HPDE6-E6E7 (cell line): ENCODE results near the gene LRP2.

Experiments used
- DNase-seq: peaks from one replicate; pipeline ENCODE4 v3.0.0; 2011; ENCODE audit warnings: missing footprints; ENCODE audit errors: extremely low spot score

Gene LRP2

DNA sequence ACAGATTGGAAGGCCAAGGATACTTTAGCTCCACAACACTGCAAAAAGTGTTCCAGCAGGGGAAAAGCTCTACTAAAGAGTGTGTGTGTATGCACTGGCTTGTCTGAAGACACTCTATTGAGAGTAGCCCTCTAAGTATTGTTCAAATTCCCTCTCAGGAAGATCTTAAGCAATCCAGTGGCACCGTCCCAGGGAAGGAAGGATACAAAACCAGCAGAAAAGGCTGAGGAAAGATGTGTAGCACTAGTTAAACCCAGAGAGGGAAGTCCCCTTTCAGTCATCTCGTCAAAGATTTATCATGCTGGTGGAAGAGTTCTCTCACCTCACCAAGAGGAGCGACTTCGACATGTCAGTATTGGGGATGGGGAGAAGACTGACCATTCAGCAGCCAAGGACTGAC is 242.5 kb downstream of the LRP2 start:
- DNase-seq = no peak

DNA sequence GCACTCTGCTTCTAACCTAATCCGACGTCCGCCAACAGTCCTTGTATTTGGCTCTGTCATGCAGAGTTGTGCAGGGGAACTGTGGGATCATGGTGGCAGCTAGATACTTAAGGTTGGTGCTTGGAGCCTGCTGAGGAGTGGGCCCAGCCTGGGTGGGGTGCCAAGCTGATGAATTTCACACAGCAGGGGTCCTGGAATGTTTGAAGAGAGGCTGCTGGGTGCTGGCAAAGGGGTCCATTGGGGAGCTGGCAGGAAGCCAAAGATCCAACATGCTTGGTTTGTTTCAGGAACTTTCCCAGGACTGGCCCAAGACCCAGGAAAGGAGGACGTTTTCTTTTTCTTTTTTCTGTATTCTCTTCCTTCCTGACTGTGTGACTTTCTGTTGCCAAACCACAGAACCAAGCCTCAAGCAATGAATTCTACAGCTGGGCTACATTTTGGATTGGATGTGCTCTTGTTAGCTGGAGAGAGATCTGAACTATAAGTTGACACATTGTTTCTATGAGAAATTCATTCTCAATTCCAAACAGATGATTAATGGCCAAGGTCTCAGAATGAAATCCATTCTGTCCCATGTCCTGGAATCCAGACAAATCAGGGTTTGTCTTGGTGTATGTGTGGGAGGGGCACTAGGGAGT is 243.1 kb downstream of the LRP2 start:
- DNase-seq = no peak

DNA sequence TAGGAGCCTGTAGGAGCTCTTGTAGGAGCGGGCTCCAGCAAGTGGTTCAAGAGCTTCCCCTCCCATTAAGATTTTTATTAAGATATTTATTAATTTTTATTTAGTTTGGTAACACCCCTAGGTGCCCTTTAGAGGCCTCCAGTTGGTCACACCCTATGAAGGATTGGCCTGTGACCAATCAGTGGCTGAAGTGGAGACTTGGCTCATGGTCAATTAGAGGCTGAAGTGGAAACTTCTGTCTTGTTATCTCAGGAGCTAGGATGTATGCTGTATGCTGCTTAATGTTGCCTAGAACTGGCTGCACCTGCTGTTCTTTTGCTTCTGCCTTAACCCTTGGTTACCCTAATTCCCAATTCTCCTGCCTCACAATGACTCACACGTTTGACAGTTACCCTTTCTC is 244.3 kb downstream of the LRP2 start:
- DNase-seq = no peak

DNA sequence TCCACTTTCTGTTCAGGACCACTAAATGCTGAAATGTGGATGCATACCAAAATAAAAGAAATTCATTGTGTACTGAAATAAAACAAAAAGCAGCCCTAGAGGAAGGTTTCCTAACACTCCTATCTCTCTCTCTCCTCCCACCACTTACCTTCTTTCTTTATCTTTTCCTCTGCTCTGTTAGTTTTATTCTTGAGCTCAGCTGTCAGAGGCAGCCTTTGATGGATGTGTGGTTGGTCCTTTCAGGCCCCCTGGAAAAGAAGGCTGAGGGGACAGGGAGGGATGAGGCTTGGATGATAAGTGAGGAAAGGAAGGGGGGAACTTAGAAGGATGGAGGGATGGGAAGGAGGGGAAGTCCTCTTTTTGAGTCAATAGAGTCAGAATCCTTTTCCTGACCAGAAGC is 245.3 kb downstream of the LRP2 start:
- no peak for DNase-seq

DNA sequence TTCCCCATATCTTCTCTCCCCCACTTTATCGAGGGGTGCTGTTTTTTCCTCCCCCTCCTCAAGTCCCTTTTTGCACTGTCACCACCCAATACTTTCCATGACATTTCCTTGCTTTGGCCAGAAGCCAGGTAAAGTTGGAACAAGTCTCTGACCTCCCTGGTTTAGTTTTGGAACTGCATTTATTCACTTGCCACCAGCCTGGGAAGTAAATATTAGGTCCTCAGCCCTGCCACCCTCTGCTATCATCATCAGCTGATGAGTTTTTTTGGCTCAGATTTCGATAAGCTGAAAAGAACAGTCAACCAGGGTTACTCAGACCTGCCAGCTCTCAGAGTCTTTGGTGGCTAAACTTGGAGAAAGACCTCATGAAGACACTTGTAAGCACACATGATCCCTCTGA is 246.0 kb downstream of the LRP2 start:
- no peak for DNase-seq

DNA sequence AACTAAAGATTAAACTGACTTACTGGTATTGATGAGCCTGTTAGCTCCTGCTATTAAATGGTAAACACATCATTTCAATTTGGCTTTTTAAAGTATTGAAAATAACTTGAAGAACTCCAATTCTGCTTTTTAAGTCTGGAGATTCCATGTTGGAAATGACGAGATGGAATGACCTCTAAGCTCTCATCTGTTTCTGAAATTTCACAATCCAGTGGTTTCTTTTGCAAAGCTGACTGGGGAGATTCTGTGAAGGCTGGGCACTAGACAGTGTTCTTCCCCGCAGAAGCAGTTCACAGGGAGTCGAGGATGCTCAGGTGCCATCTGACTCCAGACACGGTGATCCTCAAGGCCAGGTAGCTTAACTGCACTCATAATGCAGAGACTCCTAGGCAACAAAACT is 248.3 kb downstream of the LRP2 start:
- DNase-seq = no peak

DNA sequence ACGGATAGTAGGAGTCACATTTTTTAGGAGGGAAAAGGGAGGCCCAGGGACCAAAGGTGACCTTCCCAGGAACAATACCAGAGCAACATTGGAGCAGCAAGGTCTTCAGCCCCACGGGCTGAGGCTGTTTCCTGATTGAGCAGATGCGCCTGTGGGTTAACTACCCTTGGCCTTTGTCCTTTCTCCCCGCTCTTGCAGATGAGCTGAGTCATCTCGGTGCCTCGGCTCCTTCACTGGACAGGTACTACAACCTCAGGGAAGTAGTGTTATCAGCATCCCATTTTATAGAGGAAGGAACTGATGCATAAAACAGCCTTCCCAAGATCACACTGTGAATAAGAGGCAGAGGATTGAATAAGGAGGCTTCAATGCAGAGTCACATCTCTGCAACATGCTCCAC is 249.5 kb downstream of the LRP2 start:
- DNase-seq = no peak

DNA sequence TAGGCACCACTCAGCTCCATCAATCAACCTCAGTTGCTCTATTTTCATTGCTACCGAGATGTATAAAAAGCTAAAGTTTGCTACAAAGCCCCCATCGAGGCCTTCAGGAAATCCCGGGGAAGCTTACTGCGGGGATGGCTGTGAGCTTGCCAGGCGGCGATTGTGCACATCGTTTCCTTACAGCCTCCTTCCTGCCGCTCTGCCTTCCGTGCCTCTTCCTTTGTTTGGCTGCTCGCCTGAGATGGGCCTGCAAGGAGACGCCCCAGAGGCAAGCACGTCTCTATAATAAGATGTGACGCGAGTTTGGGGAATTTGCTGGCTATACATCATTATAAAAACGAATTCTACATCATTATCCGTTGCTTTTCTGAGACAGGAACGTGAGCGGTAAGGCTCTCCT is 251.4 kb downstream of the LRP2 start:
- no peak for DNase-seq

DNA sequence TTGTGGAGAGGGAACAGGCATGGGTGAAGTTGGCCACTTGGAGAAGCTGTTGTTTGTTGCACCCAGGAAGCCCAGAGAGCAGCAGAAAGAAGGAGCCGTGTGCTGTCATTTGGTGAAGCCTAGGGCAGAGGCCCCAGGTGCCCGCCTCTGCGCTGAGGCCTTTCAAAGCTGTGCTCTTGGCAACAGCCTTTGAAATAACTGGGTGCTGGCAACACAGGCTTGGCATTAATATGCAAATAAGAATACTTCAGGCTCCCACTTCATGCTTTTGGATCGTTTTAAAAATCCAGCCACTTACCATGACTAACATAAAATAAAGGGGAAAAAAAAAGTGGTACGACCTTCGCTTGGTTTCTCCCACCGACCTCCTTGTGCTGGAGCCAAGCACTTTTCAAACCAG is 251.9 kb downstream of the LRP2 start:
- no peak for DNase-seq

DNA sequence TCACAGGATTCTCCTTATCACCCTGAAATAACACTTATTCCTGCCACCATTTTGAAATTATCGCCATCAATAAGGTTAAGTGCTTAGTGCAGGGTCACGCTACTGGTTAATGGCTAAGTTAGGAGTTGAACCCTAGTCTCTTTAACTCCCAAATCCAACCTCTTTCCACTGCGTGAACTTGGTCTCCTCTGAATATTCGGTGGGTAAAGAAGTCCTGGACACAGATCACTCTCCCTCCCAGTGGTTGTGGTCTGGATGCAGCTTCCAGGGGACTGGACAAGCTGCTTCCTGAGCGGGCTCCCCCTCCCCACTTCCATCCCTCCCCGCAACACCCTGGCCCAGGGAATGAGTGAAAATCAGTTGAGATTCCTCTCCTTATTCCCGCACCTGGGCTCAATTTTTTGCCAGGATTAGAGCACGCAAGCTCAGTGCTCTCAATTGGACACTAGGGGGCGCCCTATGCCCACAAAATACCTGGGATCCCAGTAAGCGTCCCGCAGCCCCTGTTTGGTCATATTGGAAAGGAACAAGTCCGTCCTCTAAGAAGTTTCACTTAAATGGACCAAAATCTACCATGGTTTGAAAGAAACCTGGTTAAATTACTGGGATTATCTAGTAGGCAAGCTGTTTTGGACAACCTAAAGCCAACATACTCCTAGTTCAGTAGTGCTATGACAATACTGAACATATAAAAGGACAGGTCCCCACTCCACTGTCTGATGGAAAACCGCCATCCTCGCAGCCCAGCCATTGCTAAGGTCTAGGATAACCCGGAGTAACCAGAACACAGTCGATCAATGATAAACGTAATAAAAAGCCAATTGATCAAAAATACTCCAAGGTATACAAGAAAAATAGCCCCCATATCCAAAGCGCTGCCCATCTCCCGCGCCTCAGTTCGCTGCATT is 252.6 kb downstream of the LRP2 start:
- DNase-seq = peak; percentile 67

DNA sequence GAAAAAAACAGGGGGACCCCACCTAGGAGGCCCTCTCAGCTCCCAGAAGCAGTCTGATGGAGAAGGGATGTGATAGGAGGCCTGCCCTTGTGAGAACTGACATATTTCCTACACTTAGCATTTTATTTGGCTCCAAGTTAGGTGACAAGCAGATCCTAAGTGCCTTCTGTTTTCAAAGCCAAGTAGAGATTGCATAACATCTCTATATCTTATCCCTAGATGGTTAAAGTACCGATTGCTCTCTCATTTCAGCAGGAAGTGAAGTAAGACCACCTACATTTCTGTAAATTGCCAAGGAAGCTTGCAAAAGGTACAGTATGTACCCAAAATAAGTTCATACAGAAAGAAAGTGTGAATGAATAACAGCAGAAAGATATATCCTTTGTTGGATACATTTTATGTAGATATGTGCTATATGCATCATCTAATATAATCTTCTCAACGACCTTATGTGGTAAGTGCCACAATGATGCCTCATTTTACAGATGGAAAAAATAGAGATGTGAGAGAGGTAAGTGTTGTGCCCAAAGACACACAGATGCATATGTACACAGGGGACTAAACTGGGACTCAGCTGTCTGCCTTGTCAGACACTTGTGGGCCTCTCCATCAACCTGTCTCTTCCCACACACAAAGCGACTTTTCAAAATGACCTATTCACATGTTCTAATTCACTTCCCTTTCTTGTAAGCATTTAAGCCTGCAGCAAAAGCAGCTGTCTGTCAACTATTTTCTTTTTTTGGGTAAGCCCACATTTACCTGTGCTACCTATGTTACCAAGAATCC is 254.0 kb downstream of the LRP2 start:
- no peak for DNase-seq

DNA sequence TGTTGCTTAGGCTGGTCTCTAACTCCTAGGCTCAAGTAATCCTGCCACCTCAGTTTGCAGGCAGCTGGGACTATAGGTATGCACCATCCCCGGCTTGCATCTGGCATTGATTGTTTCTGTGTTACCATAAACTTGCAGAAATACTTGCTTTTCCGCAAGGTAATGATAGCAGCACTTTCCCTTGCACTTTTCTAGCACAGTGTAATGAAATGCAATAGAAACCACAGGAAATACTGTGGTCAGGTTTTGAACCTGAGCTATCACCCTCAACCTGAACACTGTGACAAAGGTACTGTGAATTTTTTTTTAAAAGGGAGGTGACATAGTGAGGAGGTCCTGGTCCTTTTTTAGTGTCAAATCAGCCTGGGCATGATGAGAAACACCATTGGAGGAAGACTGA is 254.7 kb downstream of the LRP2 start:
- DNase-seq = no peak

DNA sequence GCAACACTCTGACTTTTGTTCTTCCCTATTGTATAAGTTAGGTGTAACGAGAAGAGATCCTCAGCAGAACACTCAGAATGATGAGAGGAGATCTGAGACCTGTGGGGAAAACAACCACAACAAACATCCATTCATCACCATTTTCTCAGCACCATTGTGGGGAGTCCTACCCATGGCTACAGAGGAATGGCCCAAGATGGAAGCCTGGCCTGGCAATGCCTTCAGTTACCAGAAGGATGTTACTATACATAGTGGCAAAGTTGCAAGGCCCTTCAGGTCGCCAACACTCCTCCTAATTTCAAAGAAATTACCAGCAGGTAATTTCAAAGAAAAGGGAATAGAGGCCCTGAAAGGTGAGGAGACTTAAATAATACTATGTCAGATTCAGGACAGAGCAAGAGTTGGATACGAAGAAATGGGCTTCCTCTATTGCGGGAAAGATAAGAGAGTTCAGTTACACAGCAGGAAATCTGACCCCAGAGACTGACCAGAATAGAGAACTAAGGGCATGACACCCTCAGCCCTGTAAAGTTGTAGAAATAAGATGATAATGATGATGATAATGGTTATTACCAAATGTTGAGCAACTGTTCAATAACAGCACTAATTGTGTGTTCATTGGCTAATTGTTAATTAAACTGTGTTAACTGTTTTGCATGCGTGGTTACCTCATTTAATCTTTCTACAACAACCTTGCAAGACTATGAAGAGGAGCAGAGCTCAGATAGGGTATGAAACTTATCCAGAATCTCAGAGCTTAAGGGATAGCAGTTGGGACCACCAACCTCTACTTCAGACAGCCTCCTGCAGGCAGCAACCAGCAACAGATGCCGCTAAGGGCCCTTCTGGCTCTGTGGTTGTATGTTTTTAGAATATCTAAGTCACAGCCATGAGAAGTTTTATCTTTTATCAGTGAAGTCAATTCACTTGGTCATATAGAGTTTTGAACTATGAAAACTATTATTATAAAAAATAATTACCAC is 255.5 kb downstream of the LRP2 start:
- DNase-seq = no peak

DNA sequence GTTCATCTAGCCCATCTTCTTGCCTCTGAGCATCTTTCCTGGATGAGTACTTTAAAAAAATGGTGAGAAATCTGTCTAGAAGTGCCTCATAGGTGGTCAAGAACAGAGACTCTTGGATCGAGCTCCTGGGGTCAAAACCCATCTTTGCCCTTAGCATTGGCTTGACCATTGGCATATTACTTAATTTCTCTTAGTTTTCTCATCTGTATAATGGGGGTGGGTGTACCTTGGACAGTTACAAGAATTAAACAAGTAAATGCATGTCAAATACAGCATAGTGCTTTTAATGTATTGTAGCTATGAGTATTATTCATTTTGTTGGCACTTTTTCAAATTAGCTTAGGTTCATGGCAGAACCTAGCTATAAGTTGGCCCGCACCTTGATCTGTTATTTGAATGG is 256.2 kb downstream of the LRP2 start:
- no peak for DNase-seq

DNA sequence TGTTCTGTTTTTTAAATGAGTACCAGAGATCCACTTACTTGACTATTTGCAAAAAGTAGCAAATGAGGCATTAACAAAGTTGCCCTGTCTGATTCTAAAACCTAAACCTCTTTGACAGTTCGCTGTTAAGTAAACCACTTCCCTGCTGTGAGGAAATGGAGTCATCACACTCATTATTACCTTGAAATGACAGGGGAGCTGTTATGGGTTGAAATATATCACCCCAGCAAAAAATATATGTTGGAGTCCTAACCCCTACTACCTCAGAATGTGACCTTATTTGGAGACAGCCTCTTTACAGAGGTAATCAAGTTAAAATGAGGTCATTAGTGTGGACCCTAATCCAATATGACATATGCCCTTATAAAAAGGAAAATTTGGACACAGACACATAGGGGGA is 256.9 kb downstream of the LRP2 start:
- DNase-seq = no peak

DNA sequence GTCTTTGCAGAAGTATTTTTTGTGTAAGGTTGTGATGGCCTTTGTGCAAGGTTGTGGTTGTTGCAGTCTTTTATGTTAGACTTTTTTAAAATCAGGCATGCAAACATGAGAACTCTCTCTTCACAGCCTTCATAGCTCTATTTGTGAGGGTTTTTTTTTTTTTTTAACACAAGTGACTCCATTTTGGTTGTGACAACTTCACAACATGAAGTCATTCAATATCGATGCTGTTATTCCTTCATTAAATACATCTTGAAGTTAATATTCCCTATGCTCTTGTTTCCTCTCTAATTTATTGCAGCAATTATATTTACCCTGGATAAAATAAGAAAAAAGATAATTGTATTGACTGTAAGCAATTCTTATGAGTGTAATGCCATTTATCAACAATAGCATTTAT is 257.5 kb downstream of the LRP2 start:
- no peak for DNase-seq

DNA sequence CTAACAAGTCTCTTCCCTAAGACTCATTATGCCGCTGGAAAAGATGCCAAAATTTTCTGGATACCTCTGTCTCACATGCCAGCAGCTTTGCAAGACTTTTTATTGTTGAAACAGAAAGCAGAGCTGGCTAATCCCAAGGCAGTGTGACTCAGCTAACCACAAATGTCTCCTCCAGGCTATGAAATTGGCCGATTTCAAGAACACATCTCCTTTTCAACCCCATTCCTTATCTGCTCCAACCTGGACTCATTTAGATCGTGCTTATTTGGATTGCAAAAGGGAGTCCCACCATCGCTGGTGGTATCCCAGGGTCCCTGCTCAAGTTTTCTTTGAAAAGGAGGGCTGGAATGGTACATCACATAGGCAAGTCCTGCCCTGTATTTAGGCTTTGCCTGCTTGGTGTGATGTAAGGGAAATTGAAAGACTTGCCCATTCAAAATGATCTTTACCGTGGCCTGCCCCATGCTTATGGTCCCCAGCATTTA is 266.7 kb downstream of the LRP2 start:
- DNase-seq = peak; percentile 83

DNA sequence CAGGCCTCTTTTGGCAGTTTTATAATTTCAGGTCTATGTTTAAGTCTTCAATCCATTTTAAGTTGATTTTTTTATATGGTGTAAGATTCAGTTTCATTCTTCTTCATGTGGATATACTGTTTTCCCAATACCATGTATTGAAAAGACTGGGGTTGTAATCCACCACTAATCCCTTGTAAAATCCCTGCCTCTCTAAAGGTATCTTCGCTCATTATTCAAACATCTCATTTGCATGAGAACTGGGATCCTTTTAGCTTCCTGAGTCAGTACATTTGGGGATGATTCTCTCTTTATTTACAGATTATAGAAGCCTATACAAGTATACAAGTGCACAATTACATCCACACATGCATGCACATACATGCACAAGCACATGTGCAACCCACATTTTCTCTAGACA is 267.7 kb downstream of the LRP2 start:
- DNase-seq = no peak

DNA sequence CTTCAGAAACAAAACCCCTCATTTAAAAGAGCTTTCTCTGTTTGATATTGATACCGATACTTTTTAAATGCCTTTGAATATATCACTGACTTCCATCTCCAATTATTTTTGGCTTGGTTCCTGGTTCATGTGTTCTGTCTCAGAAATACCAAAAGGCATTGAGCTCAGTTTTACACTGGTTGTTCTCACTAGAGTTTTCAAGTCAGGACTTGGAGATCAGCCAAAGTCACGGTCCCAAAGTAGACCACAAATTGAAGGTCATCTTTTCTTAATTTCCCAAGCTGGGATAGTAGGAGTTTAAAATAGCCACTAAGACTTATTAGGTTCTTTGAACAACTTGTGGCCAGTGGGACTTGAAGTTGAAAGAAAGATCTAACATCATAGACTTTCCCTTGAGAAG is 268.8 kb downstream of the LRP2 start:
- DNase-seq = no peak

DNA sequence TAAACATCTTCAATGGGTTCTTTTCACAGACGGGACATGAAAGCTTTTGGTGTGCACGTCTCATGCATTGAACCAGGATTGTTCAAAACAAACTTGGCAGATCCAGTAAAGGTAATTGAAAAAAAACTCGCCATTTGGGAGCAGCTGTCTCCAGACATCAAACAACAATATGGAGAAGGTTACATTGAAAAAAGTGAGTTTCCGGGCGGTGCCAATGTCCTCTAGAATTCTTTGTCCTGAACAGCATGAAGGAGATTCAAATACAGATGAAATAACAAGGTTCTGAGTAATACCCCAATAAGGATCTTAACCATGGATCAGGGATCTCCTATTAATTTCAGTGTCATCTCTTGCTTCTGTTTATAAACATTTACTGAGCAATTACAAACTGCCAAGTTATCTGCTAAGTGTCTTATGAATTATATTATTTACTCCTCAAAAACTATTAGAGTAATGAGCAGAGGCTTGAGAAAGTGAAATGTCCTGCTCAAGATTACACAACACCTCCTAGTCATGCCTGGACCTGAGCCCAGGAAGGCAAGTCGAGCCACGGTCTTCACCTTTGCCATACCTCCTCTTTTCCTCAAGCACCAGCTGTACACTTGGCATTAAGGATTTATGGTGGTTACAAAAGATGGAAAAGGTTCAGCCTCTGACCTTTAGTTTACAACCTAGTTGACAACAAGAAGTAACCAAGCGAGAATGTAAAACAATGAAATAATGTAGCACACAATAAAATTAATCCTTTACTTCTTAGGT is 270.4 kb downstream of the LRP2 start:
- peak; percentile 73 for DNase-seq

DNA sequence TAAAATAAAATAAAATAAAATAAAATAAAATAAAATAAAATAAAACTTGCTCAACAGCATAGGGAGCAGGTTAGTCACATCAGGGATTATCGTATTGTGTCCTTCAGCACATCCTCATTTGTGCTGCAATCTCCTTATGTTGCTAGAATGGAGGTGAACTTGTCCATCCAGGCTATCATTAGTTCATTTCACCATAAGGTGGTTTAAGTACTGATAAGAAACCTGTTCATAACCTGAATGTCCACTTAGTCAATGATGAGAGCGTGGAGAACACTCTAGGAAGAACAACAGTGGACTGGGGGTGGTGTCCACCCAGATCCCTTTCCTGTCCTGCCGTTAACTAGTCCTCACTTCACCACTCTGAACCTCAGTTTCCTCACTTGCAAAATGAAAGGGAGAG is 271.1 kb downstream of the LRP2 start:
- DNase-seq = no peak
